H7 (cell line): ENCODE results near the gene ADGRA1. TPM values are rescaled to one million over a fixed set of nuclear protein-coding genes. Genes with fewer than 3 reads are reported as not detected.
A peak's percentile ranks its signal among the peaks of the same experiment; 100 is the strongest.

ENCODE experiments used
- DNase-seq: peaks from one replicate; pipeline ENCODE4 v3.0.0; 2012
- H3K27me3 ChIP-seq: 2 replicates; pipeline ENCODE4 v1.6.0; 2011; ENCODE audit warnings: mild to moderate bottlenecking, low read length; ENCODE audit not compliant: control insufficient read depth, insufficient read depth
- H3K36me3 ChIP-seq: replicated peaks from 2 replicates; pipeline ENCODE4 v1.5.1; 2011; ENCODE audit warnings: low read length; ENCODE audit not compliant: control insufficient read depth, insufficient read depth
- H3K4me3 ChIP-seq: 2 replicates; pipeline ENCODE4 v1.5.1; 2011; ENCODE audit warnings: low read depth, mild to moderate bottlenecking, control low read depth, low read length, moderate library complexity; ENCODE audit not compliant: insufficient read depth
- total RNA-seq: library from RNA; depleted of rRNA; stranded (reverse); fragments of >200 nt; shearing (Covaris generic); gene quantifications from 2 replicates; pipeline ENCODE4 v1.2.3, GENCODE V29; 2014

The ADGRA1 gene
- total RNA-seq, 1 experiment from 2014 or later: 0.62 TPM

GRCh38 chr10:133090101-133090500 lies 2.4 kb downstream of the ADGRA1 start:
- no peaks in the 10 kb centered on the region for H3K36me3 ChIP-seq
- peaks cover 35% of the 10 kb centered on the region for H3K27me3 ChIP-seq
- DNase-seq: no peak
- no peak overlapping the region for H3K4me3 ChIP-seq

- H3K4me3 ChIP-seq: no peak overlapping the region
- DNase-seq: no peak
- H3K27me3 ChIP-seq: peaks cover 35% of the 10 kb centered on the region
- no peaks in the 10 kb centered on the region for H3K36me3 ChIP-seq
These were observed 2.9 kb downstream of the ADGRA1 start for GRCh38 chr10:133090654-133091053.

DNA sequence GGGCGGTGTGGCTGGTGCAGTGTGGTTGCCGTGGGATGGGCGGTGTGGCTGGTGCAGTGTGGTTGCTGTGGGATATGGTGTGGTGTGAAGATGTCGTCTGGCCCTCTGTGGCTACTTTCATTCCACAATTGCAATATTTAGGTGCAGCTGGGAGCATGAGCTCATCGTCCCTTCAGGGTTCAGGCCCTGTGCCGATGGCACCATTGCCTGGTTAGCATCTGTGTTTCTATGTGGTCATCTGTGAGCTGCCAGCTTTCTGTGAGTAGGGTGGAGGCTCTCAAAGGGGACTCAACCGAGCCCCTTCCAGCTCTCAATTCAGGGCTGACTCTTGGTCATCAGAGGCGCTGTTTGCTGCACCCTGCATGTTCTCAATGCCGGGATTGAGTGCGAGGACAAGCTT lies 3.6 kb downstream of the ADGRA1 start:
- Histone ChIP-seq H3K4me3 (no peak overlapping the region), H3K27me3 (peaks cover 34% of the 10 kb centered on the region), H3K36me3 (no peaks in the 10 kb centered on the region)
- DNase-seq: no peak

GRCh38 chr10:133093291-133093690 lies 5.6 kb downstream of the ADGRA1 start:
- Histone ChIP-seq H3K36me3 (no peaks in the 10 kb centered on the region), H3K27me3 (peaks cover 16% of the 10 kb centered on the region), H3K4me3 (no peak overlapping the region)
- no peak for DNase-seq

DNA sequence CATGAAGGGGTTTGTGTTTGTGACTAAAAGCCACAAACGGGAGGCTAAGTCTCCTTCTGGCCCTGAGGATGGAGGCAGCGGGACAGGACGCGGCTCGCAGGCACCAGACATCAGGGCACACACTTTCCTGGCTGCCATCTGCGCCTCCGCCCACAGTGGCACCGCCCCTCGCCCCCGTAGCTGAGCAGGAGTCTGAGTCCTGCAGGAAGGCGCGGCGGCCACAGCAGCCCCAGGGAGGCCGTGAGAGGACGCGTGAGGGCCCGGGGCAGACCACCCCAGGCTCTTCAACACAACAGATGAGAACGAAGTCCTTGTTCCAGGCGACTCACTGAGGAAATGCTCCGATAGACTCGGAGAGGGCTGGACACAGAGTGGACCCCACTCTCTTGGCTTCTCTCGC lies 6.6 kb downstream of the ADGRA1 start:
- no peak overlapping the region for H3K4me3 ChIP-seq
- DNase-seq: no peak
- peaks cover 6% of the 10 kb centered on the region for H3K27me3 ChIP-seq
- H3K36me3 ChIP-seq: no peaks in the 10 kb centered on the region

DNA sequence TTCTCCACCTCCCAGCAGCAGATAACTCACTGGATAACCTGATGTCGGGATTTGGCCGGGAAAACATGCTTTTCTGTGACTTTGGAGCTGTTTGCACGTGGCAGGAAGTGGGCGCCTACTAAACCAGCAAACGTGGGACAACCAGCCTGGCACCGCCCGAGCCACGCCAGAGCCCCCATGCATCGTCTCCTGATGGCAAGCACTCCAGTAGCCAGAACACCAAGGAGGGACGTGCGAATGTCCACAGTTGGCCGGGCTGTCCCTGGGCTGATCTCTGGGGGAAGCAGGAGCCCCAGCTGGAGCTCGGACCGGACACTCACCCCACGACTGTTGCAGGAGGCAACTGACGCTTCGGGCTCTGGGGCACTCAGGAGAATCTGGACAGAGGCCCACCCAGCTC lies 7.1 kb downstream of the ADGRA1 start:
- Histone ChIP-seq H3K4me3 (no peak overlapping the region), H3K27me3 (peaks cover under 1% of the 10 kb centered on the region; the same call in 1 of the 2 replicates), H3K36me3 (no peaks in the 10 kb centered on the region)
- DNase-seq: no peak

DNA sequence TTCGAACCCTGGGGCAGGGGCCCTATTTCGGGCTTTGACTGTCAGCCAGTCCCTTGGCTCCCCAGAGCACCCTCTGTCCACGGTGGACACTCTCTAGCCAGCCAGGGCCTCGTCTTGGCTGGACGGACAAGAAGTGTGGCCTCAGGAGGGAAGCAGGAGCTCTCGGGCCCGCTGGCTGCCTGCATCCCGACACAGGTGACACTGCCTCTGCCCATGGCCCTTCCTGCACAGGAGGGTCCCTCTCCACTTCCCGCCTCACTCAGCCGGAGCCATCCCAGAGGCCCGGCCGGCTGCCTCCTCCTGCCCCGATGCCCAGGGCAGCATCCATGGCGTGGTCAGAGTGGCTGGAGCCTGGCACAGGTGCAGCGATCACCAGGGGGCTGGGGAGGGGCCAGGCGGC lies 7.9 kb downstream of the ADGRA1 start:
- Histone ChIP-seq H3K36me3 (no peaks in the 10 kb centered on the region), H3K27me3 (no peaks in the 10 kb centered on the region), H3K4me3 (no peak overlapping the region)
- no peak for DNase-seq

DNA sequence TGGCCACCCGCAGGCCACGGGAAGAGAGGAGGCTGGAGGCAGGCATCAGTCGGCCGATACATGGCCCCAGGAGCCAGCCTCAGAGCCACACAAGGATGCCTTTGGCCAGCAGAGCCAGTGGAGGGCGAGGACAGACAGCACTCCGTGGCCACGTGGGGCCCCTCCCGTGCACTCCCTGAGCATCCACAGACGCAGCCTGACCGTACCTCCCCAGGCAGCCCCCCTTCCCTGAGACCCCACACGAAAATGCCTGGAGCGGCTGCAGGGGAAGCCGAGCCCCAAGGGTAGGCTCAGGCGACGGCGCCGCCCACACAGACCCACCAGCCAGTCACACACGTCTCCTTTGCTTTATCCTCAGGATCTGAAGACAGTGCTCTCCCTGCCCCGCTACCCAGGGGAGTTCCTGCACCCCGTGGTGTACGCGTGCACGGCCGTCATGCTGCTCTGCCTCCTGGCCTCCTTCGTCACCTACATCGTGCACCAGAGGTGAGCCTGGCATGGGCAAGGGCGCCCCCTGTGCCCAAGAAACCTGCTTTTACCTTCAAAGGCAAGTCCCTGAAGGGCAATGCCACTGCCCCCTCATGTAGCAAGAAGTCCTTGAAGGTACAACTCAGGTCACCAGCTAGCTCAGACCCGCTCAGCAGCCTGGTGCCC lies 9.0 kb downstream of the ADGRA1 start:
- H3K4me3 ChIP-seq: no peak overlapping the region
- H3K36me3 ChIP-seq: no peaks in the 10 kb centered on the region
- no peaks in the 10 kb centered on the region for H3K27me3 ChIP-seq
- DNase-seq: no peak

GRCh38 chr10:133097418-133097817 lies 9.7 kb downstream of the ADGRA1 start:
- no peaks in the 10 kb centered on the region for H3K27me3 ChIP-seq
- no peak overlapping the region for H3K4me3 ChIP-seq

GRCh38 chr10:133097961-133098360 lies 10.2 kb downstream of the ADGRA1 start:
- no peak overlapping the region for H3K4me3 ChIP-seq
- no peaks in the 10 kb centered on the region for H3K27me3 ChIP-seq
- H3K36me3 ChIP-seq: no peaks in the 10 kb centered on the region
- DNase-seq: no peak

More at GRCh38 chr10:133097418-133097817, 9.7 kb downstream of the ADGRA1 start:
- H3K36me3 ChIP-seq: no peaks in the 10 kb centered on the region
- DNase-seq: no peak

GRCh38 chr10:133098426-133099124 lies 10.9 kb downstream of the ADGRA1 start:
- no peak overlapping the region for H3K4me3 ChIP-seq
- DNase-seq: no peak

DNA sequence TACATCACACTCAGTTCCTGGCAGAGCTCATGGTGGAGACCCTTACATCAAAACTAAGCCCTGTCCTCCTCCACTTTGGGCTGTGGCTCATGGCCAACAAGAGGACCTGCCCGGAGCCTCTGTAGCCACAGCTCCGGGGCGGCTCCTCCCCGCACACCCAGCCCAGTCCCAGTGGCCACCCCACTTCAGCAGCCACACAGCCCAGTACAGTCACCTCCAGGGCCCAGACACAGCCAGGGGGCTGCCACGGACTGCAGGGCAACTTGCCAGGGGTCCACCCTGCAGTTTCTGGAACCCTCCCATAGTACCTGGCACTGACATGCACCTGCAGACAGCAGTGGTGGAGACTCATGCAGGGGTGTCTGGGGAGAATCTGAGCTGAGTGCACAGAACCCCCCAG lies 11.8 kb downstream of the ADGRA1 start:
- no peak for DNase-seq
- H3K36me3 ChIP-seq: no peaks in the 10 kb centered on the region
- no peaks in the 10 kb centered on the region for H3K27me3 ChIP-seq
- no peak overlapping the region for H3K4me3 ChIP-seq

More at GRCh38 chr10:133098426-133099124, 10.9 kb downstream of the ADGRA1 start:
- Histone ChIP-seq H3K36me3 (no peaks in the 10 kb centered on the region), H3K27me3 (no peaks in the 10 kb centered on the region)

DNA sequence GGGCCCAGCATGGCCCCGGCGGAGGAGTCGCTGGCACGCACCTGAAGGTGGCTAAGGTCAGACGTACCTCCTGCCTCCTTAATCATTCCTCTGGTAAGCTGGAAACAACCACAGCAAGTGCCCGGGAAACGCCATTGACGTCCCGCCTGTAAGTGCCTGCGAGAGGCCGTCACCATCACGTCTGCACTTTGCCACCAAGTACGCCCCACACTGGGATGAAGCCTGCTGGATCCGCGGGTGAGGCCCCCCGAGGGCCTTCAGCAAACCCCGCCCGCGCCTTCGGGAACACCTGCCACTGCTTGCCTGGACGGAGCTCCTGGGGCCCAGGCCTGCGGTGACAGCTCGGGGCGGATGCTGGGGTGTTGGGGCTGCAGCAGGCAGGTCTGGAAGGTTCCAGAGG lies 12.5 kb downstream of the ADGRA1 start:
- H3K27me3 ChIP-seq: no peaks in the 10 kb centered on the region
- H3K36me3 ChIP-seq: no peaks in the 10 kb centered on the region
- DNase-seq: no peak
- no peak overlapping the region for H3K4me3 ChIP-seq

DNA sequence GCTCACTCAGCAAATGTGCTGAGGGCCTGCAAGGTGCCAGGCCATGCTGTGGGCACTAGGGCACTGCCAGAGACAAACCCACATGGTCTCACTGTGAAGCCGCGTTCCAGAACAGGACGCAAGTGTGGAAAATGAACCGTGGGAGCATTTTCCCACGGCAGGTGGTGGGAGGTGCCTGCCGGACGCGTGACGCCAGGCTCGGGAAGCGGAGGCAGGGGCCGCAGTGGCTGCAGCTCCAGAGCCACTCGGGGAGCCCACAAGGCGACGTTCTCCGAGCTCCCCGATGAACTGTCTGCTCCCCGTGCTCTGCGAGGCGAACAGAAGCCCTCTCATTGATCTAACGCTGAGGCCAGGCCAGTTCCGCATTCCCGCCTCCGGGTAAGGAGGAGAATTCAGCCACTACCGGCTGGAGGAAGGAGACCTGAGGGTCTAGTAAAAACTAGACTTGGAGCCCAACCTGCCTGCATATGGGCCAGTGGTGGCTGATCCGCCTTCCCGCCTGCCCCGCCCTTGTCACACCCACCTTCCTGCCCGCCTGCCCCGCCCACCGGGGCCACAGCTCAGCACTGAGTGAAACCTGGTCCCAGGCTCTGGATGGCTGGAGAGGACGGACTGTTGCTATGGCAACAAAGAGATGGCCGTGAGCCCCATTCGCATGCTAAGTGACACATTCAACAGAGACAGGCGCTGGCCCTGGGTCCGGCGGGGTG lies 13.1 kb downstream of the ADGRA1 start:
- peak; percentile 98 for DNase-seq
- Histone ChIP-seq H3K4me3 (no peak overlapping the region), H3K27me3 (no peaks in the 10 kb centered on the region), H3K36me3 (no peaks in the 10 kb centered on the region)

GRCh38 chr10:133101416-133101810 lies 13.7 kb downstream of the ADGRA1 start:
- no peak overlapping the region for H3K4me3 ChIP-seq
- DNase-seq: no peak

More at GRCh38 chr10:133101416-133101810, 13.7 kb downstream of the ADGRA1 start:
- Histone ChIP-seq H3K36me3 (no peaks in the 10 kb centered on the region), H3K27me3 (no peaks in the 10 kb centered on the region)
